Kidney (tissue), 14 donors: ENCODE data around the gene SLC37A2. TPM values are rescaled to one million over a fixed set of nuclear protein-coding genes. Genes with fewer than 3 reads are reported as not detected.

Experiments used
- DNase-seq, 5 donors: peaks; one replicate each; pipeline ENCODE4 v3.0.0-alpha.2; 2013 to 2020
- FAIRE-seq: peaks from 2 replicates; lab custom pipeline; 2012; peaks lifted over from hg19 to GRCh38; lab: Jason Lieb, UNC
- H3K27ac ChIP-seq, 2 donors: one replicate each; pipeline ENCODE4 v1.7.0; 2013; ENCODE audit warnings: low read depth in 2 of 2, low read length in 2 of 2, inconsistent platforms in 1 of 2
- H3K27me3 ChIP-seq: one replicate; pipeline ENCODE4 v1.7.1; 2013; ENCODE audit warnings: low read length, inconsistent platforms; ENCODE audit not compliant: control insufficient read depth, insufficient read depth
- H3K36me3 ChIP-seq, 3 donors: one replicate each; pipeline versions ENCODE4 v1.7.0 to v1.7.1; 2013; ENCODE audit warnings: low read length in 3 of 3, control low read depth in 1 of 3, inconsistent platforms in 1 of 3; ENCODE audit not compliant: insufficient read depth in 3 of 3, control insufficient read depth in 2 of 3
- H3K4me1 ChIP-seq, 3 donors: one replicate each; pipeline versions ENCODE4 v1.7.0 to v1.7.1; 2013; ENCODE audit warnings: low read length in 3 of 3, inconsistent platforms in 1 of 3, low read depth in 1 of 3; ENCODE audit not compliant: control insufficient read depth in 2 of 3, insufficient read depth in 2 of 3
- H3K4me3 ChIP-seq, 3 donors: one replicate each; pipeline versions ENCODE4 v1.7.0 to v1.8.1; 2013; ENCODE audit warnings: low read length in 3 of 3, control low read depth in 1 of 3, inconsistent platforms in 1 of 3
- H3K9ac ChIP-seq, 3 donors: one replicate each; pipeline versions ENCODE4 v1.7.0 to v1.7.1; 2013; ENCODE audit warnings: low read length in 3 of 3, control low read depth in 1 of 3, inconsistent platforms in 1 of 3
- H3K9me3 ChIP-seq, 3 donors: one replicate each; pipeline versions ENCODE4 v1.7.0 to v1.7.1; 2013; ENCODE audit warnings: low read length in 3 of 3, control low read depth in 1 of 3, inconsistent platforms in 1 of 3; ENCODE audit not compliant: control insufficient read depth in 2 of 3, insufficient read depth in 1 of 3
- CTCF ChIP-seq: IDR thresholded peaks from 3 replicates; pipeline ENCODE4 v1.5.1; 2012; ENCODE audit warnings: mild to moderate bottlenecking, moderate library complexity, borderline replicate concordance; ENCODE audit not compliant: insufficient read depth; ENCODE audit errors: extremely low read depth
- intact Hi-C: fragments of 100-400 bp; cut with DNase I; formaldehyde crosslinking; loops from one replicate; pipeline ENCODE4 v1.11.1; 2022
- polyA plus RNA-seq: library from polyadenylated mRNA; stranded (reverse); fragments of 350-450 nt; fragmentation: Illumina TruSeq; extraction: RNeasy Lipid Tissue Mini Kit (QIAGEN cat#74804); gene quantifications from one replicate; pipeline ENCODE4 v1.2.3, GENCODE V29; 2014; ENCODE audit warnings: low read depth, low replicate concordance; ENCODE audit not compliant: insufficient read depth
- total RNA-seq: library from RNA; stranded (reverse); fragmentation: NEBNext Ultra II Directional; extraction: Animal tissue kit (Norgen Biotek cat#: 25700); gene quantifications from one replicate; pipeline ENCODE4 v1.2.1, GENCODE V29; 2021
- donor health status: control.
- donor health status: control.
- donor health status: control.
- donor health status: control.
- donor health status: control.
- donor health status: DM: yes; HTN: yes; CAD: no.
- donor health status: Normal renal cell carcinoma (clear cell type).

The SLC37A2 gene
- total and polyA plus RNA-seq, 2 donors from 2014 or later = 0.82 to 6.1 TPM

DNA sequence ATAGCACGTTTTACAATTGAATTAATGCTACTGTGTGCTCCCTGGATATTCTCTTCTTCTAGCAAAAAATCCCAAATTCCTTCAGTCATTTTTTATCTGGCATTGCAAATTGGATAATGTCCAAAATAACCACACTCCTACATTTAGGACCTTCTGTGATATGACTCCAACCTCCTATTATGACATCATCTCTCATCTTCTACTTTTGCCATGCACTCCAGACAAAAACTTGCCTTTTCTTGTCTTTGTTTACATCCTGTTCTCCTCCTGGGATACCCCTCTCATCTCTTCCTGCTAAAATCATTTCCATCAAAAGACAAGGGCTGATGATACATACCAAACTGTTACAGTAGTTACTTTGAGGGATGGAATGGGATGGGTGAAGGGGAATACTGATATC is 69.0 kb downstream of the SLC37A2 start:
- Histone ChIP-seq H3K9me3 (no peaks in the 10 kb centered on the region), H3K27me3 (no peaks in the 10 kb centered on the region), H3K36me3 (no peaks in the 10 kb centered on the region), H3K4me3 (no peak overlapping the region), H3K9ac (no peak overlapping the region), H3K27ac (no peak overlapping the region), H3K4me1 (no peaks in the 10 kb centered on the region)
- DNase-seq (no peak), FAIRE-seq (no peak)
- intact Hi-C loops = no loop called here
- no peak for TF ChIP-seq CTCF

DNA sequence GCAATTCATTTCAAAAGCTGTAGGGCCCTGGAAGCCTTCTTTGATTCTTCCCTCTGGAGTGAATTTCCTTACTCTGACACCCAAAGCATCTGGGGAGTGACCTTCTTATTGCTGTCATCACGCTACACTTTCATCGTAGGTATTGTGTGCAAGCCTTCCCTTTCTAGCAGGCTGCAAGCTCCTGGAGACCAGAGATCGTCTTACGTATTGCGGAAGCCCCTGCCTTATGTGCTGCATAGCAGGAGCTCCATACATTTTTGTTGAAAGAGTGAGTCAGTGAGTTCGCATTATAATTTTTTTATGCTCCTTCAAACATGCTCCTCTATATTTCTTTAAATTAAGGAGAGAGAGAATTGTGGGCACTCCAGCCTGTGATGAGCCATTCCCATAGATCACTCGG is 69.5 kb downstream of the SLC37A2 start:
- no peak overlapping the region for H3K9ac ChIP-seq
- no peak for DNase-seq
- no peak overlapping the region for H3K4me3 ChIP-seq
- no peak overlapping the region for H3K27ac ChIP-seq
- no peak for TF ChIP-seq CTCF
- H3K27me3 ChIP-seq = no peaks in the 10 kb centered on the region
- no peaks in the 10 kb centered on the region for H3K36me3 ChIP-seq
- intact Hi-C loops = no loop called here
- no peaks in the 10 kb centered on the region for H3K9me3 ChIP-seq
- FAIRE-seq = no peak
- H3K4me1 ChIP-seq = no peaks in the 10 kb centered on the region

- TF ChIP-seq CTCF = no peak
- Histone ChIP-seq H3K4me3 (no peak overlapping the region), H3K4me1 (no peaks in the 10 kb centered on the region), H3K9ac (no peak overlapping the region), H3K9me3 (no peaks in the 10 kb centered on the region), H3K36me3 (no peaks in the 10 kb centered on the region), H3K27ac (no peak overlapping the region), H3K27me3 (no peaks in the 10 kb centered on the region)
- DNase-seq = no peak
- intact Hi-C loops = no loop called here
- no peak for FAIRE-seq
Observed at GRCh38 chr11:125136001-125136400, 72.9 kb downstream of the SLC37A2 start.

GRCh38 chr11:125138966-125139365 is 75.9 kb downstream of the SLC37A2 start:
- DNase-seq = no peak
- Histone ChIP-seq H3K4me1 (no peaks in the 10 kb centered on the region), H3K9me3 (no peaks in the 10 kb centered on the region), H3K4me3 (no peak overlapping the region), H3K36me3 (no peaks in the 10 kb centered on the region), H3K27ac (no peak overlapping the region), H3K9ac (no peak overlapping the region), H3K27me3 (no peaks in the 10 kb centered on the region)
- intact Hi-C loops = no loop called here
- no peak for TF ChIP-seq CTCF
- no peak for FAIRE-seq
